ENCODE data around the gene ACAN.

ACAN gene

DNA sequence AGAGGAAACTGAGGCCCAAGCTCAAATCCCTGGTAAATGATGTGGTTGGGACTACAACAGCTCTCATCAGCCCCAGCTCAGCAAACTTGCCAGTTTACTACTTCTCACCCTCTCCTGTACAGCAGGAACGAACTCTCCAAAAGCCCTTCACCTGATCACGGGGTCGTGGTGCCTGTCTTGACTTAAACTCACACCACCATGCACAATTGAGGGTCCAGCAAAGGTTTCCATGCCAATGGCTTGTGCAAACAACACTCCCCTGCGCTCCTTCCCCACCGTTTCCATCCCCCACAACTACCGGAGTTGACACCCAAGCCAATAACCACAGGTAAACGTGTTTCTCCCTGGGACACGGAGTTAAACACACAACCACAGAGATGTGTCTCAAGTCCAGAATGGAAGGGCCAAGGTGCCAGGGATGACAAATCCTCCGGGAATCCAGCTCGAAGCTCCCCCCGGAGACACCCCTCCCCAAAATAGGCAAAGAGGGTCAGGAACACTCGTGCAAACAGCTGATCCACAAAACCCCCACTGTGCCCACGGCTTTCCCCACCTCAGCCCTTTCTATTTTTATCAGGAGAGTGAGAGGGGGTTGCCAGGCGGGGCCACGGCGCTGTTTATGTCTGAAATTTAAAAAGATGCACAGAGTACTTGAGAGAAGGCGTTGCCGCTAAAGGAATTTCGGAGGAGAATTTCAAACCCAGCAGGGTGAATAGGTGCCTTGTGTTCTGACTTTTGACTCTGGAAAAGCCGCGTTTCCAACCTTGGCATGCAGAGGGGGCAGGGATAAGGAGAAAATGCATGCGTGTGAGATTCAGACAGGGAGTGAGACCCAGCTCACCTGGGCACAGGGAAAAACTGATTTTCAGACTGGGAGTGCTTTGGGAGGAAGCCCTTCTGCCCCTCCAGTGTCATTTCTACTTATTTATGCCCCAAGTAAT, 10.6 kb upstream of the ACAN start:
- H3K4me1 ChIP-seq (ENCODE audit: control insufficient read depth in 1 of 2, insufficient read depth in 2 of 2, low read length in 2 of 2), result no peaks in the 10 kb centered on the region
- no peak overlapping the region for H3K27ac ChIP-seq (ENCODE audit: low read depth, low read length)
- no peak overlapping the region for H3K9ac ChIP-seq (ENCODE audit: low read length)
- DNase-seq, result no peak
- H2BK5ac ChIP-seq (ENCODE audit: low read depth, low read length, poor library complexity), result no peak overlapping the region
- WGBS (ENCODE audit: extremely low coverage, insufficient coverage, insufficient read length), result no CpG with 5 or more reads among the region's 22 CpGs
- no peak overlapping the region for H2AK5ac ChIP-seq (ENCODE audit: low read length)
- no peaks in the 10 kb centered on the region for H3K27me3 ChIP-seq (ENCODE audit: insufficient read depth, low read length)
- no peak overlapping the region for H2BK12ac ChIP-seq (ENCODE audit: low read length)
- H4K8ac ChIP-seq (ENCODE audit: low read depth, low read length), result no peak overlapping the region
- H3K36me3 ChIP-seq (ENCODE audit: control insufficient read depth in 1 of 2, insufficient read depth in 2 of 2, low read length in 2 of 2), result no peaks in the 10 kb centered on the region
- H4K12ac ChIP-seq (ENCODE audit: low read depth, low read length), result no peak overlapping the region
- no peak overlapping the region for H2BK120ac ChIP-seq (ENCODE audit: insufficient read depth, low read length, poor library complexity)
- H3K79me1 ChIP-seq (ENCODE audit: low read length), result no peaks in the 10 kb centered on the region
- no peaks in the 10 kb centered on the region for H3K79me2 ChIP-seq (ENCODE audit: control insufficient read depth, insufficient read depth, low read length, poor library complexity)
- H3K18ac ChIP-seq (ENCODE audit: low read length), result no peak overlapping the region
- H3K4ac ChIP-seq (ENCODE audit: low read depth, low read length), result no peak overlapping the region
- H3K14ac ChIP-seq (ENCODE audit: low read length), result no peak overlapping the region
- H3K9me3 ChIP-seq (ENCODE audit: insufficient read depth, low read depth, low read length), result peaks cover 5% of the 10 kb centered on the region
- H3K4me3 ChIP-seq (ENCODE audit: low read depth, low read length), result peak overlapping the region; percentile 10
- no peak overlapping the region for H3K4me2 ChIP-seq (ENCODE audit: low read length)
- no peak overlapping the region for H3K23ac ChIP-seq (ENCODE audit: low read length)
- H4K91ac ChIP-seq (ENCODE audit: low read depth, low read length), result no peak overlapping the region
- H2AFZ ChIP-seq (ENCODE audit: insufficient read depth, low read length, poor library complexity), result no peak overlapping the region

DNA sequence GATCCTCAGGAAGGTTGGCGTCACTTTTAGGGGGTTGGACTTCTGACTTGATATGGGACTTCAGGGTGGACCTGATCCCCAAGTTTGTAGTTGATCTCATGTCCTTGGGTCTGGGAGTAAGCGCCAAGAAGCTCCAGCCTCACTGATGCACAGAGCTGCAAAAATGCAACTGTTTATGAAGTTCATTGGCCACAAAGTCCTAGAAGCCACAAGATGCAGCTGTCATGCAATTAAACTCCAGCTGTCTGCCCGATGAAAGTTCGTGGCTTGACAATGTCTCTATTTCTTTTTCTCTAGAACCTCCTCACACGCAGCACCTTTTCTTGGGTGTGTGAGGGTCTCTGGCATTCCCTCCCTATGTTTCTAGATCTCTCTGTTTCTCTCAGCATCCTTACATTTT, 9.2 kb upstream of the ACAN start:
- Histone ChIP-seq H4K12ac (ENCODE audit: low read depth, low read length) (no peak overlapping the region), H2BK12ac (ENCODE audit: low read length) (no peak overlapping the region), H3K9ac (ENCODE audit: low read length) (no peak overlapping the region), H3K27ac (ENCODE audit: low read depth, low read length) (no peak overlapping the region), H3K14ac (ENCODE audit: low read length) (no peak overlapping the region), H2BK5ac (ENCODE audit: low read depth, low read length, poor library complexity) (no peak overlapping the region), H3K9me3 (ENCODE audit: insufficient read depth, low read depth, low read length) (peaks cover 5% of the 10 kb centered on the region), H4K91ac (ENCODE audit: low read depth, low read length) (no peak overlapping the region), H4K8ac (ENCODE audit: low read depth, low read length) (no peak overlapping the region), H3K4me3 (ENCODE audit: low read depth, low read length) (no peak overlapping the region), H3K79me1 (ENCODE audit: low read length) (no peaks in the 10 kb centered on the region), H2BK120ac (ENCODE audit: insufficient read depth, low read length, poor library complexity) (no peak overlapping the region), H3K4me1 (ENCODE audit: control insufficient read depth in 1 of 2, insufficient read depth in 2 of 2, low read length in 2 of 2) (no peaks in the 10 kb centered on the region), H3K18ac (ENCODE audit: low read length) (no peak overlapping the region), H3K4me2 (ENCODE audit: low read length) (no peak overlapping the region), H3K4ac (ENCODE audit: low read depth, low read length) (no peak overlapping the region), H3K23ac (ENCODE audit: low read length) (no peak overlapping the region), H2AK5ac (ENCODE audit: low read length) (no peak overlapping the region), H2AFZ (ENCODE audit: insufficient read depth, low read length, poor library complexity) (no peak overlapping the region), H3K27me3 (ENCODE audit: insufficient read depth, low read length) (no peaks in the 10 kb centered on the region), H3K36me3 (ENCODE audit: control insufficient read depth in 1 of 2, insufficient read depth in 2 of 2, low read length in 2 of 2) (no peaks in the 10 kb centered on the region), H3K79me2 (ENCODE audit: control insufficient read depth, insufficient read depth, low read length, poor library complexity) (no peaks in the 10 kb centered on the region)
- DNase-seq, result no peak
- WGBS (ENCODE audit: extremely low coverage, insufficient coverage, insufficient read length), result no CpG with 5 or more reads among the region's 5 CpGs

DNA sequence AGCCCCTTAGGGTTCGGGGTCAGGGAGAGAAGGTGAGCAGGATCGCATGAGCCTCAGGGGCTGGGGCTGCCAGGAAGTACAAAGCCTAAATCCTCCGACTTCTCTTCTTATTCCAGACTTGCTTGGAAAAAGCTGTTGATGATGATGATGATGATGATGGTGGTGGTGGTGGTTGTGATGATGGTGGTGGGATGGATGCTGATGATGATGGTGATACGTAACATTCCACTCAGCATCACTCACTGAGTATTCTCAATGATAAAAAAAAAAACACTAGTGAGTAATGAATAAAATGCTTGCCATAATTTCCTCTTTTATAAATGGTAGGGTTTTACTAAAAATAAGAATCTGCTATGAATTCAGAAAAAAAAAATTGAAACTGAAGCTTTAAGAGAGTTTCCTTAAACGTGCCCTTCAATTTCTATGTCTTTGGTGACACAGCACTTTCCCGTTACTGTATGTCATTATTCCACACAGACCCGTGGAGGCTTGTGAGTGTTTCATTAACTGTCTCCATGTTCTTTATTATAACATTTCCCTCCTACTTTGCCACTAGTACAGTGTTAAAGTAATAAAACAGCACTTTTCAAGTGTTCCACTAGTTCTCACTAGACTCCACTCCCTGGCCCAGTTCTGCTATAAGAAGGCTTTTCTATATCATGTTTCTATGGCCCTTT, 5.4 kb upstream of the ACAN start:
- no peak overlapping the region for H3K4ac ChIP-seq (ENCODE audit: low read depth, low read length)
- peaks cover 6% of the 10 kb centered on the region for H3K27me3 ChIP-seq (ENCODE audit: insufficient read depth, low read length)
- no peak for DNase-seq
- H3K23ac ChIP-seq (ENCODE audit: low read length), result no peak overlapping the region
- H3K4me3 ChIP-seq (ENCODE audit: low read depth, low read length), result no peak overlapping the region
- no peaks in the 10 kb centered on the region for H3K36me3 ChIP-seq (ENCODE audit: control insufficient read depth in 1 of 2, insufficient read depth in 2 of 2, low read length in 2 of 2)
- H2BK120ac ChIP-seq (ENCODE audit: insufficient read depth, low read length, poor library complexity), result no peak overlapping the region
- peaks cover 0 to 2% of the 10 kb centered on the region in 2 experiments for H3K4me1 ChIP-seq (ENCODE audit: control insufficient read depth in 1 of 2, insufficient read depth in 2 of 2, low read length in 2 of 2)
- H2AK5ac ChIP-seq (ENCODE audit: low read length), result no peak overlapping the region
- no peak overlapping the region for H3K9ac ChIP-seq (ENCODE audit: low read length)
- H4K12ac ChIP-seq (ENCODE audit: low read depth, low read length), result no peak overlapping the region
- no peak overlapping the region for H3K4me2 ChIP-seq (ENCODE audit: low read length)
- H3K79me2 ChIP-seq (ENCODE audit: control insufficient read depth, insufficient read depth, low read length, poor library complexity), result peaks cover 1% of the 10 kb centered on the region
- H2AFZ ChIP-seq (ENCODE audit: insufficient read depth, low read length, poor library complexity), result no peak overlapping the region
- no peak overlapping the region for H4K91ac ChIP-seq (ENCODE audit: low read depth, low read length)
- no peak overlapping the region for H2BK5ac ChIP-seq (ENCODE audit: low read depth, low read length, poor library complexity)
- peaks cover 2% of the 10 kb centered on the region for H3K79me1 ChIP-seq (ENCODE audit: low read length)
- H4K8ac ChIP-seq (ENCODE audit: low read depth, low read length), result no peak overlapping the region
- no peak overlapping the region for H3K27ac ChIP-seq (ENCODE audit: low read depth, low read length)
- no peak overlapping the region for H3K18ac ChIP-seq (ENCODE audit: low read length)
- no peak overlapping the region for H3K14ac ChIP-seq (ENCODE audit: low read length)
- H3K9me3 ChIP-seq (ENCODE audit: insufficient read depth, low read depth, low read length), result peaks cover 2% of the 10 kb centered on the region
- no peak overlapping the region for H2BK12ac ChIP-seq (ENCODE audit: low read length)
- WGBS (ENCODE audit: extremely low coverage, insufficient coverage, insufficient read length), result no CpG with 5 or more reads among the region's 7 CpGs

DNA sequence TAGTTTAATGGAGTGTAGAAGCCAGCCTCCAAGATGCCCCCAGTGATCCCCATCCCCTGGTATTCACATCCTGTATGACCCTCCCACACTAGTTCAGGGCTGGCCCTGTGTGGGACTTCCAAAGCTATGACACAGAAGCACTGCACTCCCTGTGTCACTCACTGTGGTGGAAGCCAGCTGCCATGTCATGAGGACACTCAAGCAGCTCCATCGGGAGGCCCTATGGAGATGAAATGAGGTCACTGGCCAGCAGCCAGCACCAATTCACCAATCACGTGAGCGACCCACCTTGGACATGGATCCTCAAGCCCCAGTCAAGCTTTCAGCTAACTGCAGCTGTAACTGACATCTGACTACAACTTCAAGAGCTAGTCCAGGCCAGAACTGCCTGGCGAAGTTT, 3.9 kb upstream of the ACAN start:
- H2BK12ac ChIP-seq (ENCODE audit: low read length), result no peak overlapping the region
- no peak overlapping the region for H3K18ac ChIP-seq (ENCODE audit: low read length)
- H3K27ac ChIP-seq (ENCODE audit: low read depth, low read length), result no peak overlapping the region
- no peak overlapping the region for H2BK120ac ChIP-seq (ENCODE audit: insufficient read depth, low read length, poor library complexity)
- no peak for DNase-seq
- peaks cover 6% of the 10 kb centered on the region for H3K79me1 ChIP-seq (ENCODE audit: low read length)
- H3K9ac ChIP-seq (ENCODE audit: low read length), result no peak overlapping the region
- no peak overlapping the region for H2AK5ac ChIP-seq (ENCODE audit: low read length)
- no peak overlapping the region for H2AFZ ChIP-seq (ENCODE audit: insufficient read depth, low read length, poor library complexity)
- no peak overlapping the region for H3K4ac ChIP-seq (ENCODE audit: low read depth, low read length)
- H4K8ac ChIP-seq (ENCODE audit: low read depth, low read length), result no peak overlapping the region
- no peak overlapping the region for H4K91ac ChIP-seq (ENCODE audit: low read depth, low read length)
- H3K4me2 ChIP-seq (ENCODE audit: low read length), result no peak overlapping the region
- peaks cover 5 to 6% of the 10 kb centered on the region in 2 experiments for H3K4me1 ChIP-seq (ENCODE audit: control insufficient read depth in 1 of 2, insufficient read depth in 2 of 2, low read length in 2 of 2)
- H3K4me3 ChIP-seq (ENCODE audit: low read depth, low read length), result no peak overlapping the region
- peaks cover 2% of the 10 kb centered on the region for H3K79me2 ChIP-seq (ENCODE audit: control insufficient read depth, insufficient read depth, low read length, poor library complexity)
- no peak overlapping the region for H2BK5ac ChIP-seq (ENCODE audit: low read depth, low read length, poor library complexity)
- no peak overlapping the region for H3K14ac ChIP-seq (ENCODE audit: low read length)
- H3K36me3 ChIP-seq (ENCODE audit: control insufficient read depth in 1 of 2, insufficient read depth in 2 of 2, low read length in 2 of 2), result no peaks in the 10 kb centered on the region
- no peak overlapping the region for H4K12ac ChIP-seq (ENCODE audit: low read depth, low read length)
- WGBS (ENCODE audit: extremely low coverage, insufficient coverage, insufficient read length), result no CpG with 5 or more reads among the region's 4 CpGs
- H3K9me3 ChIP-seq (ENCODE audit: insufficient read depth, low read depth, low read length), result peaks cover 2% of the 10 kb centered on the region
- H3K27me3 ChIP-seq (ENCODE audit: insufficient read depth, low read length), result peaks cover 17% of the 10 kb centered on the region
- no peak overlapping the region for H3K23ac ChIP-seq (ENCODE audit: low read length)

All from trophoblast cell (in vitro differentiated cells and primary cell).